ENCODE results near the gene ARHGEF16. TPM values are rescaled to one million over a fixed set of nuclear protein-coding genes. Genes with fewer than 3 reads are reported as not detected.

The ARHGEF16 gene
- polyA plus RNA-seq, 1 of the 3 experiments (the other 2 are of a cell fraction), result 0.18 TPM

- no peak for DNase-seq
- TF ChIP-seq MXI1 (IDR thresholded peaks at IDR 0.05; ENCODE audit: low read depth, low read length) (no peak), RCOR1 (IDR thresholded peaks at IDR 0.05; ENCODE audit: low read length) (no peak), ZBTB33 (IDR thresholded peaks at IDR 0.05; ENCODE audit: borderline replicate concordance, low read depth) (no peak), NRF1 (IDR thresholded peaks at IDR 0.05; ENCODE audit: low read depth, low read length) (no peak), GATA2 (CRISPR knock-in tag; IDR thresholded peaks at IDR 0.05) (no peak), TEAD4 (IDR thresholded peaks at IDR 0.05; ENCODE audit: borderline replicate concordance, insufficient read depth) (no peak), RFX5 (IDR thresholded peaks at IDR 0.05; ENCODE audit: low read length) (no peak), CTCF (IDR thresholded peaks at IDR 0.05) (no peak), MEF2A (IDR thresholded peaks at IDR 0.05; ENCODE audit: borderline replicate concordance, low read depth) (no peak), YY1 (IDR thresholded peaks at IDR 0.05; ENCODE audit: low read depth) (no peak), RAD21 (IDR thresholded peaks at IDR 0.05; ENCODE audit: low read length) (no peak), JUND (IDR thresholded peaks at IDR 0.05) (no peak), FOXJ3 (CRISPR knock-in tag; IDR thresholded peaks at IDR 0.05) (no peak), SMC3 (IDR thresholded peaks at IDR 0.05; ENCODE audit: low read depth, low read length) (no peak), EP300 (IDR thresholded peaks at IDR 0.05; ENCODE audit: borderline replicate concordance in 1 of 2, low read depth in 1 of 2, low read length in 1 of 2) (no peak), RXRA (IDR thresholded peaks at IDR 0.05; ENCODE audit: borderline replicate concordance, low read depth) (no peak)
- Histone ChIP-seq H3K9me2 (no peaks in the 10 kb centered on the region), H3K4me1 (ENCODE audit: control insufficient read depth in 1 of 2, insufficient read depth in 2 of 2, low read depth in 1 of 2, low read length in 1 of 2) (peaks cover 0 to 3% of the 10 kb centered on the region in 2 experiments; a peak in 1 of 4 replicates), H3K27ac (ENCODE audit: low read depth in 2 of 2, low read length in 1 of 2) (no peak overlapping the region), H3K4me3 (ENCODE audit: low read depth in 2 of 2, low read length in 1 of 2) (no peak overlapping the region), H4K20me1 (ENCODE audit: insufficient read depth) (no peaks in the 10 kb centered on the region), H2AFZ (ENCODE audit: low read depth) (no peak overlapping the region), H3K9me3 (no peaks in the 10 kb centered on the region), H3K79me2 (ENCODE audit: insufficient read depth) (no peaks in the 10 kb centered on the region), H3K9ac (no peak overlapping the region), H3K4me2 (no peak overlapping the region), H3F3A (replicated peaks; ENCODE audit: insufficient read depth) (no peaks in the 10 kb centered on the region), H3K36me3 (replicated peaks in 1 of 2; ENCODE audit: control insufficient read depth in 1 of 2, insufficient read depth in 2 of 2, low read length in 1 of 2) (no peaks in the 10 kb centered on the region), H3K27me3 (ENCODE audit: insufficient read depth) (no peaks in the 10 kb centered on the region)
- CTCF ChIA-PET, result interaction anchor here (1.0 to 9.4 kb wide), 3 partner anchors 12 to 154 kb away, joined by 3 to 114 read pairs (median 5); partner anchors contain the start of gene ARHGEF16
- POLR2A ChIA-PET, result no interaction called here
- 41% methylated on average over 24 of the region's 28 CpGs for WGBS (ENCODE audit: low lambda C conversion rate)
Measured at GRCh38 chr1:3465091-3465934, 10.8 kb downstream of the ARHGEF16 start.

All from SK-N-SH (cell line).